SH-SY5Y (cell line): Measurements from ENCODE around the gene SCAF8.

ENCODE experiments used
- GATA2 ChIP-seq: IDR thresholded peaks from 2 replicates; pipeline ENCODE4 v1.6.1; 2011; ENCODE audit warnings: mild to moderate bottlenecking, low read depth, low read length
- GATA3 ChIP-seq: IDR thresholded peaks from 2 replicates; pipeline ENCODE4 v1.6.1; 2011; ENCODE audit warnings: low read depth, mild to moderate bottlenecking, low read length, moderate library complexity

DNA sequence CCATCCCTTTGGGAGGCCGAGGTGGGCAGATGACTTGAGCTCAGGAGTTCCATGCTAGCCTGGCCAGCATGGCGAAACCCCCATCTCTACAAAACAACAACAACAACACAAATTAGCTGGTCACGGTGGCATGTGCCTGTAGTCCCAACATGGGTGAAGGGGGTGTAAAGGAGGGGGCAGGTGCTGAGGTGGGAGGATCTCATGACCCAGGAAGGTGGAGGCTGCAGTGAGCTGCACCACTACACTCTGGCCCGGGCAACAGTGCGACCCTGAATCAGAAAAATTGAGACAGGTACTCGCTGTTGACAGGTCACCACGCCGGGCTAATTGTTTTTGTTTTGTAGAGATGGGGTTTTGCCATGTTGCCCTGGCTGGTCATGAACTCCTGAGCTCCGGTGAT is 4.2 kb downstream of the SCAF8 start:
- no peak for TF ChIP-seq GATA2
- no peak for TF ChIP-seq GATA3
